DOHH2 (cell line): ENCODE measurements around the gene ATP6V0D1.

ENCODE experiments used
- H3F3A ChIP-seq: fragments of 200-600 bp; sonication (generic), shearing (Covaris generic); 2 replicates; pipeline ENCODE4 v1.6.0; 2016; ENCODE audit warnings: antibody characterized with exemption, mild to moderate bottlenecking; ENCODE audit not compliant: control insufficient read depth, insufficient read depth
- H3K27ac ChIP-seq: fragments of 200-600 bp; sonication (generic); 2 replicates; pipeline ENCODE4 v1.5.1; 2014; ENCODE audit warnings: low read depth, mild to moderate bottlenecking, low read length, moderate library complexity
- H3K27me3 ChIP-seq: fragments of 200-600 bp; sonication (generic); 2 replicates; pipeline ENCODE4 v1.6.1; 2014; ENCODE audit warnings: mild to moderate bottlenecking, low read length, mixed read lengths; ENCODE audit not compliant: control insufficient read depth
- H3K36me3 ChIP-seq: fragments of 200-600 bp; sonication (generic); 2 replicates; pipeline ENCODE4 v1.6.1; 2014; ENCODE audit warnings: mild to moderate bottlenecking, low read length, moderate library complexity, mixed read lengths; ENCODE audit not compliant: control insufficient read depth
- H3K4me1 ChIP-seq: fragments of 200-600 bp; sonication (generic); 2 replicates; pipeline ENCODE4 v1.6.1; 2014; ENCODE audit warnings: mild to moderate bottlenecking, low read length, mixed read lengths; ENCODE audit not compliant: control insufficient read depth
- H3K4me2 ChIP-seq: fragments of 200-600 bp; sonication (generic); 2 replicates; pipeline ENCODE4 v1.6.0; 2014; ENCODE audit warnings: mild to moderate bottlenecking, low read length, moderate library complexity
- H3K4me3 ChIP-seq: fragments of 200-600 bp; sonication (generic); 2 replicates; pipeline ENCODE4 v1.5.1; 2014; ENCODE audit warnings: mild to moderate bottlenecking, low read length, mixed read lengths
- H3K79me2 ChIP-seq: fragments of 200-600 bp; sonication (generic); 2 replicates; pipeline ENCODE4 v1.6.1; 2014; ENCODE audit warnings: mild to moderate bottlenecking, low read length, mixed read lengths; ENCODE audit not compliant: control insufficient read depth
- H3K9me2 ChIP-seq: fragments of 200-600 bp; sonication (generic); replicated peaks from 2 replicates; pipeline ENCODE4 v1.6.1; 2014; ENCODE audit warnings: mild to moderate bottlenecking, low read length, mixed read lengths; ENCODE audit not compliant: control insufficient read depth
- H3K9me3 ChIP-seq: fragments of 200-600 bp; sonication (generic); 2 replicates; pipeline ENCODE4 v1.6.1; 2014; ENCODE audit warnings: antibody characterized with exemption, low read length, mixed read lengths; ENCODE audit not compliant: control insufficient read depth, insufficient read depth
- H4K20me1 ChIP-seq: fragments of 200-600 bp; sonication (generic); 2 replicates; pipeline ENCODE4 v1.6.0; 2014; ENCODE audit warnings: low read depth, mild to moderate bottlenecking, antibody characterized with exemption, low read length, moderate library complexity; ENCODE audit not compliant: control insufficient read depth, insufficient read depth
- CTCF ChIP-seq: fragments of 200-600 bp; sonication (generic); IDR thresholded peaks from one replicate; pipeline ENCODE4 v1.5.1; 2014; ENCODE audit warnings: antibody characterized with exemption, mild to moderate bottlenecking, low read depth, low read length; ENCODE audit not compliant: poor library complexity, severe bottlenecking
- EZH2phosphoT487 ChIP-seq: fragments of 200-600 bp; sonication (generic); IDR thresholded peaks from 2 replicates; pipeline ENCODE4 v1.6.1; 2017; ENCODE audit warnings: borderline replicate concordance, mild to moderate bottlenecking, antibody characterized with exemption, low read length, moderate library complexity, mixed read lengths

The ATP6V0D1 gene

GRCh38 chr16:67525176-67525860, 44.4 kb upstream of the ATP6V0D1 start:
- Histone ChIP-seq H3K27me3 (peaks cover 9% of the 10 kb centered on the region), H3F3A (peaks cover 2% of the 10 kb centered on the region; the same call in 1 of the 2 replicates), H3K79me2 (no peaks in the 10 kb centered on the region; the same call in 1 of the 2 replicates), H3K4me1 (peaks cover 35% of the 10 kb centered on the region), H4K20me1 (no peaks in the 10 kb centered on the region), H3K9me2 (no peaks in the 10 kb centered on the region), H3K4me2 (no peak overlapping the region), H3K9me3 (no peaks in the 10 kb centered on the region), H3K27ac (no peak overlapping the region), H3K36me3 (no peaks in the 10 kb centered on the region), H3K4me3 (no peak overlapping the region)
- no peak for TF ChIP-seq EZH2phosphoT487
- TF ChIP-seq CTCF = no peak

DNA sequence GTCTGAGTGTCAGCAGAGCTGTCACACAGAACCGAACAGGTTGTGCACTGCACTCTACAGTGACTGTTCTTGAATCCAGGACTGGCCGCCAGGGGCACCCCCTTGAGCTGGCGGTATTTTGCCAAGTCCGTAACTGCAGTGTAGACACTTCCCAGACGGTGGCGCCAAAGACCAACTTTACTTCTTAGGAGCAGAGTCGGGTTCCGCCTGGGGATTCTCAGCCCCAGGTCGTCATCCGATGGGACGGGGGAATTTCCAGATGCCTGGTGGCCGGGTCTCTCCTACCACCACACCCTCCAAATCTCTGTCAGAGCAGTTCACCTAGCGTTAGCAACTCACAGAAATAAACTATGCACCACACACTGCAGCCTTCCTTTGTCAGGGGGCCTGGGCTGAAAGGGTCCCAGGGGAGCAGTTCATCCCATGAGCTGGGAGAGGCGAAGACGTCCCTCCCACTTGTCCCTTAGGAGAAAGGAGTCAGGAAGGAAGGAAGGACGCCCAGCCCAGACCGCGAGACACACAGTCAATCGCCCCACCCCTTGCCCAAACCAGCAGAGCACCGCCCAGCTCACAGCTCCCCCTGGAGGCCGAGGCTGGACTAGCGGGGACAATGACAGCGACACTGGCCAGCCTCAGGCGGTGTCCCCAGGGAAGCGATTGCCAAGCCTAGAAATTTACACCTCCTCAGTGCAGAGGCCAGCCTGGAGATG, 40.3 kb upstream of the ATP6V0D1 start:
- Histone ChIP-seq H3K79me2 (peaks cover 3% of the 10 kb centered on the region; the same call in 1 of the 2 replicates), H3K27me3 (no peaks in the 10 kb centered on the region), H4K20me1 (no peaks in the 10 kb centered on the region), H3K9me3 (no peaks in the 10 kb centered on the region), H3K4me3 (peak overlapping the region; percentile 74), H3F3A (peaks cover 26% of the 10 kb centered on the region), H3K36me3 (no peaks in the 10 kb centered on the region), H3K27ac (peak overlapping the region; percentile 68), H3K4me1 (peaks cover 52% of the 10 kb centered on the region), H3K9me2 (no peaks in the 10 kb centered on the region), H3K4me2 (peak overlapping the region; percentile 93)
- TF ChIP-seq EZH2phosphoT487 (no peak), CTCF (peak; percentile 92)

GRCh38 chr16:67519242-67519641, 38.3 kb upstream of the ATP6V0D1 start:
- Histone ChIP-seq H3F3A (peaks cover 33% of the 10 kb centered on the region), H3K9me2 (no peaks in the 10 kb centered on the region), H3K4me2 (peak overlapping the region; percentile 99), H3K4me3 (peak overlapping the region; percentile 75), H3K27ac (peak overlapping the region; percentile 98; the same call in 1 of the 2 replicates), H3K79me2 (peaks cover 3% of the 10 kb centered on the region; the same call in 1 of the 2 replicates), H3K4me1 (peaks cover 71% of the 10 kb centered on the region), H3K27me3 (no peaks in the 10 kb centered on the region), H3K36me3 (no peaks in the 10 kb centered on the region), H4K20me1 (no peaks in the 10 kb centered on the region), H3K9me3 (no peaks in the 10 kb centered on the region)
- TF ChIP-seq CTCF = no peak
- no peak for TF ChIP-seq EZH2phosphoT487
